Measurements from ENCODE around the gene DENND6B. TPM values are rescaled to one million over a fixed set of nuclear protein-coding genes. Genes with fewer than 3 reads are reported as not detected.

DENND6B gene
- total RNA-seq, 1 experiment from 2014 or later: 14.3 TPM

GRCh38 chr22:50303848-50304527, 22.8 kb downstream of the DENND6B start:
- Histone ChIP-seq H3K27me3 (ENCODE audit: insufficient read depth, low read depth) (no peaks in the 10 kb centered on the region), H3K36me3 (ENCODE audit: low read depth) (peaks cover 10% of the 10 kb centered on the region; the same call in 1 of the 2 replicates), H3K79me2 (ENCODE audit: low read depth) (peaks cover 72% of the 10 kb centered on the region), H4K20me1 (ENCODE audit: insufficient read depth) (peaks cover 49% of the 10 kb centered on the region), H3F3A (ENCODE audit: insufficient read depth, low read depth) (peaks cover 41% of the 10 kb centered on the region), H3K4me1 (replicated peaks; ENCODE audit: insufficient read depth) (peaks cover 57% of the 10 kb centered on the region), H3K9me2 (ENCODE audit: insufficient read depth) (no peaks in the 10 kb centered on the region), H2AFZ (no peak overlapping the region), H3K9me3 (ENCODE audit: insufficient read depth, low read depth) (no peaks in the 10 kb centered on the region), H3K4me2 (peak overlapping the region; percentile 98), H3K27ac (peak overlapping the region; percentile 92), H3K4me3 (peak overlapping the region; percentile 88; the same call in 1 of the 2 replicates)
- TF ChIP-seq EZH2 (IDR thresholded peaks at IDR 0.05; ENCODE audit: low read depth) (no peak), CTCF (conservative IDR thresholded peaks at IDR 0.05) (no peak)
- intact Hi-C loops (cut with micrococcal nuclease; ENCODE audit: unreplicated experiment): loop anchor here (1.0 kb wide), 3 partner anchors 11 to 38 kb away; no protein-coding TSS in a partner anchor
- DNase-seq: peak; percentile 94 to 95
- no TSS peak for BruUV-seq (replicated peaks)
- POLR2A ChIA-PET (ENCODE audit: unreplicated experiment): interaction anchor here (0.5 to 1.8 kb wide), 4 partner anchors 9 to 53 kb away, joined by 3 to 12 read pairs (median 5); partner anchors contain the start of genes HDAC10 and MAPK11
- CTCF ChIA-PET: interaction anchor here (0.7 to 1.7 kb wide), 5 partner anchors 9 to 33 kb away, joined by 3 to 8 read pairs (median 4); no protein-coding TSS in a partner anchor

GRCh38 chr22:50303515-50303847, 23.3 kb downstream of the DENND6B start:
- H3K4me1 ChIP-seq (replicated peaks; ENCODE audit: insufficient read depth): peaks cover 62% of the 10 kb centered on the region
- H3K9me2 ChIP-seq (ENCODE audit: insufficient read depth): no peaks in the 10 kb centered on the region
- no TSS peak for BruUV-seq (replicated peaks)
- peaks cover 54% of the 10 kb centered on the region for H4K20me1 ChIP-seq (ENCODE audit: insufficient read depth)
- peak overlapping the region; percentile 98 for H3K4me2 ChIP-seq
- ChIA-PET POLR2A (ENCODE audit: unreplicated experiment) (interaction anchor here (0.5 to 1.8 kb wide), 3 partner anchors 8 to 53 kb away, joined by 3 to 12 read pairs (median 7); partner anchors contain the start of gene HDAC10), CTCF (interaction anchor here (0.7 to 0.9 kb wide), 3 partner anchors 10 to 32 kb away, joined by 3 to 8 read pairs (median 4); no protein-coding TSS in a partner anchor)
- peak overlapping the region; percentile 88; the same call in 1 of the 2 replicates for H3K4me3 ChIP-seq
- no peak for TF ChIP-seq CTCF (conservative IDR thresholded peaks at IDR 0.05)
- TF ChIP-seq EZH2 (IDR thresholded peaks at IDR 0.05; ENCODE audit: low read depth): no peak
- H2AFZ ChIP-seq: no peak overlapping the region
- DNase-seq: no peak
- intact Hi-C loops (cut with micrococcal nuclease; ENCODE audit: unreplicated experiment): no loop called here
- H3F3A ChIP-seq (ENCODE audit: insufficient read depth, low read depth): peaks cover 40% of the 10 kb centered on the region
- peak overlapping the region; percentile 92 for H3K27ac ChIP-seq
- no peaks in the 10 kb centered on the region for H3K9me3 ChIP-seq (ENCODE audit: insufficient read depth, low read depth)
- peaks cover 10% of the 10 kb centered on the region; the same call in 1 of the 2 replicates for H3K36me3 ChIP-seq (ENCODE audit: low read depth)
- no peaks in the 10 kb centered on the region for H3K27me3 ChIP-seq (ENCODE audit: insufficient read depth, low read depth)
- peaks cover 77% of the 10 kb centered on the region for H3K79me2 ChIP-seq (ENCODE audit: low read depth)

GRCh38 chr22:50302564-50302963, 24.2 kb downstream of the DENND6B start:
- no peak for TF ChIP-seq EZH2 (IDR thresholded peaks at IDR 0.05; ENCODE audit: low read depth)
- Histone ChIP-seq H3K4me3 (no peak overlapping the region), H3K9me3 (ENCODE audit: insufficient read depth, low read depth) (no peaks in the 10 kb centered on the region), H3K4me1 (replicated peaks; ENCODE audit: insufficient read depth) (peaks cover 58% of the 10 kb centered on the region), H2AFZ (no peak overlapping the region), H3K4me2 (peak overlapping the region; percentile 98), H3K36me3 (ENCODE audit: low read depth) (peaks cover 10% of the 10 kb centered on the region; the same call in 1 of the 2 replicates), H4K20me1 (ENCODE audit: insufficient read depth) (peaks cover 63% of the 10 kb centered on the region), H3K9me2 (ENCODE audit: insufficient read depth) (no peaks in the 10 kb centered on the region), H3F3A (ENCODE audit: insufficient read depth, low read depth) (peaks cover 42% of the 10 kb centered on the region), H3K79me2 (ENCODE audit: low read depth) (peaks cover 86% of the 10 kb centered on the region), H3K27ac (peak overlapping the region; percentile 92), H3K27me3 (ENCODE audit: insufficient read depth, low read depth) (no peaks in the 10 kb centered on the region)
- intact Hi-C loops (cut with micrococcal nuclease; ENCODE audit: unreplicated experiment): no loop called here
- no TSS peak for BruUV-seq (replicated peaks)
- ChIA-PET CTCF (interaction anchor here (1.0 kb wide), 1 partner anchor 40 kb away, joined by 5 read pairs; no protein-coding TSS in a partner anchor), POLR2A (ENCODE audit: unreplicated experiment) (no interaction called here)
- no peak for DNase-seq
